HG02642 (cell line): ENCODE data around the gene PCSK6.

ENCODE experiments used
- ATAC-seq: cut with Tn5 transposase; IDR thresholded peaks from one replicate; pipeline ENCODE4 v1.9.1; 2021; ENCODE audit warnings: mild to moderate bottlenecking; ENCODE audit not compliant: unreplicated experiment, poor library complexity

Gene PCSK6

GRCh38 chr15:101451266-101451799, 38.2 kb downstream of the PCSK6 start:
- no peak for ATAC-seq

DNA sequence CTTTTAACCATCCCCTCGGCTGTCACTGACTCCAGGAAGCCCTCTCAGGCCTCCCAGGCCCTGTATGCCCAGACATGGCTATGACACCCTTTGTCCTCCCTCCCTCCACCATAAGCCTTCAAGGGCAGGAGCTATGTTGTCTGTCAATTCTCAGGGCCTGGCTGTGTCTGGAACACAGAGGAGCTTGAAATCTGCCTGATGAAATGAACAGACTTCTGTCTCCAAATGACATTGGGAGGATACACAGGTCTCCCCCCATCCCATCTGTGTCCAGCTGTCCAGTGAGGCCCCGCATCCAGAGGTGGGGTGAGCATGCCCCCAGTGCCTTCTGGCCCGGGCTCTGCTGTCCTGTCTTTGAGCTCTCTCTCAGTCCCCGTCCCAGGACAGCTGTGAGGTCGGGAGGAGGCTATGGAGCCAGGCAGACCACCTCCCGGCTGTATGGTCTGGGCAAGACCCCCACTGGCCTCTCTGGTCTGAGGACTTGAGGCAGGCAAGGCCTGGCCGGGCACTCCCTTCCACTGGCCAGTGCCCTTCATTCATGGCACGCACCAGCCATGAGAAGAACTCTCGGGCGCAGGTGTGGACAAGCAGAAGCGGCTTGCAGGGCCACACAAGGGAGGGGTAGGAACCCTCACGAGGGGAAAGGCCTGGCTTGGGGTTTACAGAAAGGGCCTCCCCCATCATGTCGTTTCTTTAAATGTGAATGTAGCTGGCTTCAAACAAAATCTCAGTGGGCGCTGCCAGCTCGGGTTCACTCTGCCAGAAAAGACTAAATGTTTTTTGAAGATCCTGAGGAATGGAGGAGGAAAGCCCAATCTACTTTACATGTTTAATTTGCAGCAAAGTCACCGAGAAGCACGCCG, 38.9 kb downstream of the PCSK6 start:
- no peak for ATAC-seq

- ATAC-seq: no peak
Measured at GRCh38 chr15:101449471-101450402, 39.8 kb downstream of the PCSK6 start.

DNA sequence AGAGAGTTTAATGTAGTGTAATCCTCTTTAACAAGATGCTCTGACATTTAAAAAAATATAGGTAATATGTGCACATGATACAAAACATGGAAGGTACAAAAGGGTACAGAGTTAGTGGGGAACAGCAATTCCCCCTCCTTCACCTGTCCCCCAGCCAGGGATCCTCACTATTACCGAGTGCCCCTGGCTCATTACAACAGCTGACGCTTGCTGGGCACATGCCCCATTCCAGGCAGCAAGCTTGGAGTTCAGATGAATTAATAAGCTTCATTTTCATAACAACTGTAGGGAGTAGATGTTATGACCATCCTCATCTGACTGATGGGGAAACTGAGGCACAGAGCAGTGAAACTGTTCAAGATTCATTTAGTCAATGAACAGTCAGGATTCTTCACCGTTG, 41.2 kb downstream of the PCSK6 start:
- ATAC-seq: no peak

DNA sequence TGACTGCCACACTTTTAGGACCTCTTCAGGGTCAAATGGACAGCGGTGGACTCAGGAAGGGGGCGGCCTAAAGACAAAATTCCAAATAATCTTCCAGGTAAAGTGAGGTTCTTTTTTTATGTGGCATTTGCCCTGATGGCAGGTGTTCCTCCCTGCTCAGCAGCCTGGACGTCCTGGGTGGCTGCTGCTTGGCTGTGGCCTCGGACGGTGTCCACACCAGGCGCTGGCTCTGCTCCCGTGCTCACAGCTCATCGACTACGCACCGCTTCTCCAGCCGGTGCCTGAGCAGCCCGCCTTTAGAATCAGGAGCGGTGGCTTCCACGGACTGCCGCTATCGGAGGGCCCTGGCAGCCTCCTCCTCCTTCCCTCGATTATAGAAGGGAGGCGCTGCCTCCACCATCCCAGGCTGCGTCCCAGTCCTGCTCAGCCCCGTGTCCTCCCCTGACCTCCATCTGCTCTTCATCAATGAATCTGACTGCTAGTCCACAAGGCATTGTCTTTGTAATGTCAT, 41.9 kb downstream of the PCSK6 start:
- ATAC-seq: no peak

- ATAC-seq: no peak
Measured at GRCh38 chr15:101447168-101447533, 42.4 kb downstream of the PCSK6 start.

DNA sequence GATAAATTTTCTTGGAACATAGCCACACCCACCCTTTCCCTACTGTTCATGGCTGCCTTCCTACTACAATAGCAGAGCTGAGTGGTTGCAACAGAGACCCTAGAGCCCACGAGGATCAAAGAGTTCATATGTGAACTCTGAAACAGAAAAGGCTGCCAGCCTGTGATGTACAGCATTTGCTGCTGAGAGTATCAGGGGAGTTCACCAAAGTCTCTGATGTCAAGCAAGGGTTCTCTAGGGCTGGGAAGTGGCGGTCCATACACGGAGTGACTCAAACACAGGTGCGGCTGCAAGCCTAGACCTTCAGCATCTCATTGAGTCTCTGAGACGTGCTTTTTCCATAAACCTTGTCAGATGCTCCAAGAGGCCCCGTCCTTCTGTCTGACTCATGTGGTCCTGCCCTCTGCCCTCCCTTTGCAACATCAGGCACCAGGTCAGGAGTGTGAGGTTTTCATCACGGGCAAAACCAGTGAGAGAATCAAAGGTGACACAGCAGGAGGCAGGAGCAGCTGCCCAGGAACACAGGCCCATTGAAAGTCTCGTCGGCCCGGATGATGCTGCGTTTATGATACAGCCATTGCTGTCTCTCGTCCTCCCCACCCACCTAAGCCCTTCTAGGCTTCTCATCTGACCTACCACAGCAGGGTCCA, 42.9 kb downstream of the PCSK6 start:
- no peak for ATAC-seq

- ATAC-seq: no peak
Measured at GRCh38 chr15:101445562-101446517, 43.7 kb downstream of the PCSK6 start.

GRCh38 chr15:101444807-101445508, 44.5 kb downstream of the PCSK6 start:
- no peak for ATAC-seq

DNA sequence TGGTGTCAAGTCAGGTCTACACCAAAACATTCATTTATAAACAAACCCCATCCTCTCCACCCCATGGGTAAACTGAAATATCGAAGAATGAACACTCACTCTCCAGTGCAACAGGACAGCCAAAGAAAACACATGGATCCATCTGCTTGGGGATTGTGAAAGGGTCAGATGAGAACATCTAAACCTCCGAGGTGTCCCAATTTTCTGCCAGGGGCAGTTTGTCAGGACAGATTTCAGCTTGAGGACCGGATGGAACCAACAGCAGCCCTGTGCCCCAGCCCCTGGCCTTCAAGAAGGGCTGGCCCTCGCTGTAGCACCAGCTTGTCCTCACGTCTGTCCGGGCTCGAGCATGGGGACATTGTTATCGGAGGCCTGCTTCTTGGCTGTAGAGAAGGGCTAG, 45.5 kb downstream of the PCSK6 start:
- ATAC-seq: no peak

- no peak for ATAC-seq
Measured at GRCh38 chr15:101442272-101442671, 47.2 kb downstream of the PCSK6 start.

- ATAC-seq: no peak
Measured at GRCh38 chr15:101441696-101442095, 47.8 kb downstream of the PCSK6 start.

DNA sequence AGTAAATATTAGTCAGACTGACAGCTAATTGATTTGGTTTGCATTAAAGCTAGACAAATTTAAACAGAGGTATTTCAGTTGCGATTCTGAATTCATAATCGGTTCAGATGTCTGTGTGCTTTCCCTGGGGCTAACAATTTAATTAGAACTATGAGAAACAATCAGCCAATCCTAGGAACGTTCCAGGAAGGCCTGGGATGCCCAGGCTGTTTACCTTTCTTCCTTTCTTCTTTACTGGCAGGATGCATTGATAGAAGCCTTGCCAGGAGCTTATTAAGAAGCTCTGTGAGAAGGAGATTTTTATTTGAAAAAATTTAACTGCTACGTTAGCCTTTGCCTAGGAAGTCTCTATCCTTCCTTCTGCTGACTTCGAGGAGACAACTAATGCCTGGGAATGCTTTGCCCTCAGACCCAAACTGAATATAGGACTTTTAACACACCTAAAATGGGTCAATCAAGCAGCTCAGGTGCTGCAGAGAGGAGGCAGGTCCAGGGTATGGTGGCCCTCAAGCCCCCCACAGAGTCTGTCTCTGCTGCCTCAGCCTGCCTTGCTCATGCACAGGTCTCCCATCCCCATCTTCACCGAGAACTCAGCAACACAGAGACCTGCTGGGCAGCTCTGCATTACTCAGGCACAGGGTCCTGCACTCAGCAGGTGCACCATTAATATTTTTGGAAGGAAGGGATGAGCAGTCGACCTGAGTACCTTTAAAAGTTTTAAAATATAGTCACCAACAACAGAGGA, 48.5 kb downstream of the PCSK6 start:
- no peak for ATAC-seq

- no peak for ATAC-seq
Measured at GRCh38 chr15:101439920-101440319, 49.6 kb downstream of the PCSK6 start.

GRCh38 chr15:101439285-101439919, 50.1 kb downstream of the PCSK6 start:
- ATAC-seq: no peak

DNA sequence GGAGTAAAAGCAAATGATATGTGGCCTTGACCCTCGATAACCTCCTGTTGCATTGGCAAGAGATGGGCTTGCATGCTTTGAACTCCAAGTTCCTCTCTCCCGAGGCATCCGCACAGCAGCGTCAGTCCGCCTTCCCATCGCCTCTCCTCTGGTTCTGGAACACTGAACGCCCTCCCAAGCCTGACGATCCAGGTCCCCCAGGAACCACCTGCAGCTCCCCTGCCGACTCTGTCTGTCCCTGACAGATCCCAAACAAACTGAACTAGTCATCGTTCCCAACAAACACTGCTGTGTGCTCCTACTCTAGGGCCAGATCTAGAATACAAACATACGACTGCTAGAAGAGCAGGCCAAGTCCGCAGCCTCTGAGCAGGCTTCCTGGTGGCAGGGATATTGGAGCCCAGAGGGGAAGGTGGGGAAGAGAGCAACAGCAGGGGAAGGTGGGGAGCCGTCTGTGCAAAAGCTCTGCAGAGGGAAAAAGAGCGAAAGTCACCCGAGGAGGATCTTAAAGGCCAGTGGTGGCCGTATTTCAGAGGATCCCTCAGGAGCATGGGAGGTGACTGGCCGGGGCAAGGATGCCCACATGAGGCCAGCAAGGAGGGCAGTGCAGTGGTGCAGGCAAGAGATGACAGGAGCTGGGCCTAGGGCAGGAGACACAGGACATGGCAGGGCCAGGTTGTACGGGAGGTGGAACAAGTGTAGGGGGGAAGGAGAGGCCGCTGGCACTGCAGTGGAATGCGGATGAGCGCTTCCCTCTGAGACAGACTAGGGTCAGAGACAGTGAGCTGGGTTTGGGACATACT, 50.8 kb downstream of the PCSK6 start:
- no peak for ATAC-seq
